Motor neuron (in vitro differentiated cells): ENCODE results near the gene DLX6. TPM values are rescaled to one million over a fixed set of nuclear protein-coding genes. Genes with fewer than 3 reads are reported as not detected.
"Not testable (repeated sequence)": the region's sequence is repeated elsewhere in the genome, so short reads cannot be mapped to it uniquely, and the experiment has no call there.

Experiments used
- ATAC-seq, 8 experiments: fragments of 200-7000 bp; cut with Tn5 transposase; replicated peaks in 6 of 8; 2 replicates each; pipeline ENCODE4 v1.8.0; 2021; ENCODE audit warnings: mild to moderate bottlenecking in 8 of 8, moderate library complexity in 8 of 8
- H3K27ac ChIP-seq, 2 donors: fragments of 250-450 bp; sonication (Bioruptor Pico); 2 replicates each; pipeline ENCODE4 v1.9.0; 2021; ENCODE audit warnings: antibody characterized with exemption in 2 of 2, mild to moderate bottlenecking in 2 of 2, moderate library complexity in 1 of 2
- H3K4me1 ChIP-seq, 2 donors: fragments of 250-450 bp; sonication (Bioruptor Pico); replicated peaks in 1 of 2; 2 replicates each; pipeline ENCODE4 v1.6.1; 2021; ENCODE audit warnings: antibody characterized with exemption in 2 of 2, mild to moderate bottlenecking in 2 of 2, moderate library complexity in 1 of 2
- H3K4me3 ChIP-seq, 5 donors: fragments of 250-450 bp; sonication (Bioruptor Pico); 2 replicates each; pipeline ENCODE4 v1.9.0; 2021; ENCODE audit warnings: antibody characterized with exemption in 5 of 5, mild to moderate bottlenecking in 5 of 5, moderate library complexity in 4 of 5
- whole genome bisulfite sequencing, 10 experiments: fragments of 450-650 bp; shearing (Covaris generic); methylation state at CpG; one replicate each; pipeline ENCODE4 v1.0.0; 2022; 5-methylcytosine and 5-hydroxymethylcytosine counted together
- in situ Hi-C, 9 experiments: fragments of 400-800 bp; cut with MboI; loops; one replicate each; pipeline ENCODE4 v1.15.0; 2021; ENCODE audit warnings: low sequenced_read_pairs in 9 of 9, low pct_unique_long_range_greater_than_20kb in 2 of 9; ENCODE audit not compliant: unreplicated experiment in 9 of 9
- total RNA-seq, 8 experiments: library from RNA; unstranded; fragments of 300-600 nt; gene quantifications; 2 replicates each; pipeline versions ENCODE4 v1.2.3 to v1.2.4, GENCODE V29; 2022

DLX6 gene
- total RNA-seq, 8 experiments from 2014 or later, result 0.10 to 5.5 (median 0.88) TPM; not detected in 1

DNA sequence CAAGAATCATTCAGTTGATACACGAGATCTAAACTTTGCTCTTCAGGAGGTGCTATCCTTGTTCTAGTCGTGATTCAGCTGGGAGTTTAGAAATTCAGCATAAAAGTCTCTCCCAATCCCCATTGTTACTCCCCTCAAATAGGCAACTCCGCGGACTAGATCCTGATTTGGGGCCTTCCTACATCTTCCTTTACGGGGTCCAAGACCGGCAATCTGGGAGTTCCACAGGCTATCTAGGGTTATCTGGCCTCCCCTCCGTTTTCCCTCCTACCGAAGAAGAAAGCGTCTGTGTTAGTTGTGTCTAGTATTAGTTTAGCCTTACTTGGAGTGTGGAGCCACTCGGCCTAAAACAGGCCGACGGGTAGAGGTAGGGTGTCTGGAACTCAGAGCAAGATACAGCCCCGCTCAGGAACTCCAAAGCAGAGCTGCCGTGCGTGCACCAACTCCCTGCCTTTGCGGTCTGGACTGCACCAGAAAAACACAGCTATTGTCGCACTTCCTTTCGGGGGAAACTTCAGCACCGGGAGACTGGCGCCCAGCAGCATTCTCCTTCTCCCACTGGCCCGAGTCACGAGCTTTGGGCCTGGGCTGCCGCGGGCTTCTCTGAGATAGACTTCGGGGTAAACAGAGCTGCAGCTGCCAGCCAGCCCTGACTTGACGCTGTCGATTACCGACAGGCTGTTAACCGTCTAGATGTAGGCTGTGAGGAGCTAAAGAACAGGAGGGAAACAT lies 20.8 kb downstream of the DLX6 start:
- ATAC-seq, result no peak
- no peak overlapping the region for H3K4me3 ChIP-seq
- 10 to 78% (median 25%) methylated on average over 3 to 18 of the region's 29 CpGs; no CpG with 5 or more reads in 1 of the 10 experiments for WGBS, 10 experiments
- in situ Hi-C loops, result loop anchor here in 7 of 9 experiments (10.0 to 25.0 kb wide), 6 partner anchors 614 to 1314 kb away; no protein-coding TSS in a partner anchor
- H3K27ac ChIP-seq, result no peak overlapping the region
- H3K4me1 ChIP-seq, result peaks cover 3 to 6% of the 10 kb centered on the region in 2 donors

GRCh38 chr7:97026715-97027426 lies 21.5 kb downstream of the DLX6 start:
- H3K4me3 ChIP-seq, result no peak overlapping the region
- 0 to 86% (median 26%) methylated on average over 2 to 15 of the region's 17 CpGs for WGBS, 10 experiments
- H3K27ac ChIP-seq, result no peak overlapping the region
- peaks cover 3 to 6% of the 10 kb centered on the region in 2 donors for H3K4me1 ChIP-seq
- in situ Hi-C loops, result loop anchor here in 7 of 9 experiments (10.0 to 25.0 kb wide), 6 partner anchors 615 to 1315 kb away; no protein-coding TSS in a partner anchor
- ATAC-seq, result no peak

DNA sequence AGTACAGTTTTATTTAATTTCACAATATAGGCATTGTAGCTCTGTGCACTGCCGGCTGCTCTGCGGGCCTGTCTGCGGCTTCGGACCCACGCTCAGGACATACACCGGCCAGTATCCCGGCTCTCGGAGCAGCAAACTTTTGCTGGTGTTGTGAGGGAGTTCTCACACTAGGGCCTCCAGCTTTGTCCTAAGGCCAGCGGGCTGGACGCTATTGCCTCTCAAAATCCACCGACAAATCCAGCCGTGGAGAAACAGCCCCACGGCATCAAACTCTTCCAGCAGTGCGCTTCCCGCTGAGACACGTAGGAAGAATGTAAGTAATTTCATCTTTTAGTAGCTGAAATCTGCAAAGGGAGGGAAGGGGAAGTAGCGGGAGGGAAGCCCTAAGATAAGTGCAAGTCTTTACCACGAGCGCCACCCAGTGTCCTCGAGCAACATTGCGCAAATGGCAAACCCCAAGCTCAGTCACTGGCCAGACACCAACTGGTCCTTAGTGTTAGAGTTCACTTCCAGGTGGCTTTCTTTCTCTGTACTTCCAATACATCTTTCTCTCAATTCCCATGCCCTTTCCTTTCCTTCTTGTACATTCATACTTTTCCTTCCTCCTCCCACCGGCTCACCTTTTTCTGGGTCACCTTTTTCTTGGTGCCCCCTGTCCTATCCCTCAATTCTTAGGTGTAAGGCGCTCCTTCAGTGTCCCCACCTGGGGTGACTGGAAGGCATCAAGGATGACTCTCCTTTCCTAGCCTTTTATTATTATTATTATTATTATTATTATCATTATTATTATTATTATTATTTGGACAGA lies 22.3 kb downstream of the DLX6 start:
- Histone ChIP-seq H3K27ac (no peak overlapping the region), H3K4me1 (peaks cover 3 to 6% of the 10 kb centered on the region in 2 donors), H3K4me3 (peak overlapping the region in 2 of 5 donors; percentile 18 to 25)
- ATAC-seq, result peak; percentile 54 to 86 (median 85)
- in situ Hi-C loops, result loop anchor here in 7 of 9 experiments (10.0 to 25.0 kb wide), 6 partner anchors 615 to 1315 kb away; no protein-coding TSS in a partner anchor
- WGBS, 10 experiments, result 0 to 40% (median 7%) methylated on average over 2 to 18 of the region's 23 CpGs; no CpG with 5 or more reads in 1 of the 10 experiments

DNA sequence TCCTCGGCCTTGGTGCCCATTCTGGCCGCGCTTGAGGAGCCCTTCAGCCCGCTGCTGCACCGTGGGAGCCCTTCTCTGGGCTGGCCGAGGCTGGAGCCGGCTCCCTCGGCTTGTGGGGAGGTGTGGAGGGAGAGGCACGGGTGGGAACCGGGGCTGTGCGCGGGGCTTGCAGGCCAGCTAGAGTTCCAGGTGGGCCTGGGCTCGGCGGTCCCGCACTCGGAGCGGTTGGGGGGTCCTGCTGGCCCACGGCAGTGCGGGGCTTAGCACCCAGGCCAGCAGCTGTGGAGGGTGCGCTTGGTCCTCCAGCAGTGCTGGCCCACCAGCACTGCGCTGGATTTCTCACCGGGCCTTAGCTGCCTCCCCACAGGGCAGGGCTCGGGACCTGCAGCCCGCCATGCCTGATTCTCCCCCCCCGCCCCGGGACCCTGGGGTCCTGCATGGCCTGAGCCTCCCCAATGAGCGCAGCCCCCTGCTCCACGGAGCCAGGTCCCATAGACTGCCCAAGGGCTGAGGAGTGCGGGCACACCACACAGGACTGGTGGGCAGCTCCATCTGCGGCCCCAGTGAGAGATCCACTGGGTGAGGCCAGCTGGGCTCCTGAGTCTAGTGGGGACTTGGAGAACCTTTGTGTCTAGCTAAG lies 29.0 kb downstream of the DLX6 start:
- 85 to 100% methylated on average over 3 to 10 of the region's 30 CpGs; no CpG with 5 or more reads in 8 of the 10 experiments for WGBS, 10 experiments
- not testable (repeated sequence) for ATAC-seq, H3K4me1 ChIP-seq, H3K27ac ChIP-seq, H3K4me3 ChIP-seq
- in situ Hi-C loops, result loop anchor here in 5 of 9 experiments (25.0 kb wide), 4 partner anchors 622 to 1322 kb away; no protein-coding TSS in a partner anchor

DNA sequence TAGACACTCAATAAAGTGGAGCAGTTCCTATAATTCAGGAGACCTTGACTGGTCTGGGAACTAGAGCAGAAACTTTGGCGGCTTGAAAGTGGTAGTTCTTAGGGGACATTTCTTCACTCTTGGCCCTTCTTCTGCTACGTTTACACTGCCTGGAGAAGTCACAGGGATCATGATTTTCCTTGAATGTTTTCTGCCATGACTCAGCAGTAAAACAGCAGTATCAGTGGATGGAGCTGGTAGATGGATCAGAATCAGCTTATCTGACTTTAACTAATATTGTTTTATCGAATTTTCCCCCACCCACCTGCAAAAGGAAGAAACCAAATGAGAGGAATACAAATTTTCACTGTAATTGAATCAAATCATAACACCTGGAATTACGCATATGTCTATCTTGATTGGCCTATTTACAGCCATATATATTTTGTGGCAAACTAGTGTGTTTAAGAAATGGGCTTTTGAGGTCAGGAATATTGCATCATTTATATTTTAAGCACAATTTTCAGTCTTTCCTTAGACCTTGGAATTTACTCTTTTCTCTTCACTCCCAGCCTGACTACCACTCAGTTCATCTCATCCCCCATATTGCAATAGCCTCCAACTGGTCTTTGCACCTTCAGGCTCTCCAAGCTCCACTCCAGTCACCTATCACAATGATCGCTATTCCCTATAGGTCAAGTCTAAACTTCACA lies 34.2 kb downstream of the DLX6 start:
- in situ Hi-C loops, result loop anchor here in 5 of 9 experiments (25.0 kb wide), 4 partner anchors 627 to 1327 kb away; no protein-coding TSS in a partner anchor
- Histone ChIP-seq H3K4me1 (no peaks in the 10 kb centered on the region), H3K27ac (no peak overlapping the region), H3K4me3 (no peak overlapping the region)
- WGBS, 10 experiments, result 27 to 100% (median 77%) methylated on average over 1 to 5 of the region's 5 CpGs
- no peak for ATAC-seq

GRCh38 chr7:97043281-97043680 lies 37.9 kb downstream of the DLX6 start:
- ATAC-seq, result no peak
- Histone ChIP-seq H3K27ac (no peak overlapping the region), H3K4me1 (no peaks in the 10 kb centered on the region), H3K4me3 (no peak overlapping the region)
- WGBS, 10 experiments, result 0 to 86% (median 56%) methylated on average over 1 to 2 of the region's 2 CpGs; no CpG with 5 or more reads in 1 of the 10 experiments
- in situ Hi-C loops, result loop anchor here in 5 of 9 experiments (25.0 kb wide), 4 partner anchors 631 to 1331 kb away; no protein-coding TSS in a partner anchor

Other genes starting within 250 kb of the DLX6 start
- 10 to 100 TPM in 1 of 8 experiments, 1 to 10 TPM in 3, under 1 TPM in 1, not detected in 3; 0.56 to 10.8 (median 1.9) TPM for gene DLX5, start 19.3 kb downstream of the DLX6 start, total RNA-seq
- 10 to 100 TPM; 14.2 to 48.7 (median 28.8) TPM for gene SDHAF3, start 112.1 kb downstream of the DLX6 start, total RNA-seq